Nephron progenitor cell (in vitro differentiated cells): ENCODE data around the gene NDUFS7.

Experiments
- DNase-seq: peaks from one replicate; pipeline ENCODE4 v3.0.0; 2021
- H3K27ac Mint-ChIP-seq: 2 replicates; pipeline ENCODE4 v1.8.0; 2021; ENCODE audit warnings: mild to moderate bottlenecking, moderate library complexity, mixed read lengths
- H3K27me3 Mint-ChIP-seq: 2 replicates; pipeline ENCODE4 v1.8.0; 2021; ENCODE audit warnings: mild to moderate bottlenecking, low read depth, mixed read lengths; ENCODE audit not compliant: poor library complexity
- H3K36me3 Mint-ChIP-seq: 2 replicates; pipeline ENCODE4 v1.8.0; 2021; ENCODE audit warnings: low read depth, mixed read lengths
- H3K4me1 Mint-ChIP-seq: 2 replicates; pipeline ENCODE4 v1.8.0; 2021; ENCODE audit warnings: mixed read lengths
- H3K4me3 Mint-ChIP-seq: 2 replicates; pipeline ENCODE4 v1.8.0; 2021; ENCODE audit warnings: mild to moderate bottlenecking, moderate library complexity, mixed read lengths
- H3K9me3 Mint-ChIP-seq: 2 replicates; pipeline ENCODE4 v1.8.0; 2021; ENCODE audit warnings: mild to moderate bottlenecking, moderate library complexity, mixed read lengths
- TF ChIP-seq, protein P1 (sequence below): fragments of 200-600 bp; sonication (generic); IDR thresholded peaks from 2 replicates; pipeline ENCODE4 v1.5.0; 2021; ENCODE audit warnings: antibody characterized with exemption

The NDUFS7 gene

DNA sequence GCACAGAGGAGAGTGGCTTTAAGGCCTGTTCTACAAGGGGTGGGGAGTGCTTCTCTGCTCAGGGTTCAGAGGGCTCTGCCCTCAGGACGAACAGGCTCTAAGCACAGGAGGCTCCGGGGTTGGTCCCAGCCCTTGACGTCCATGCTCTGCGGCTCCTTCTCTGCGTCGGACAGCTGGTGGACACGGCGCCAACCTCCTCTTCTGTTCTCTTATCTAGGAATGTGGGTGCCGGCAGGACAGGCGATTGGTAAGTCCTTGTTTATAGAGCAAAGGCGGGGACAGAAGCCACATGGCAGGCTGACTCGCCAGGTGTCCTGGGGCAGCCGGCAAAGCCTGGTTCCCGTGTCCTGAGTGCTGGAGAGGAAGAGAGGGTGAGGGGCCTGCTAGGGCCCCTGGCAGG, 46.0 kb downstream of the NDUFS7 start:
- H3K27ac Mint-ChIP-seq, result no peak overlapping the region
- no peak for DNase-seq
- TF ChIP-seq, protein P1, sequence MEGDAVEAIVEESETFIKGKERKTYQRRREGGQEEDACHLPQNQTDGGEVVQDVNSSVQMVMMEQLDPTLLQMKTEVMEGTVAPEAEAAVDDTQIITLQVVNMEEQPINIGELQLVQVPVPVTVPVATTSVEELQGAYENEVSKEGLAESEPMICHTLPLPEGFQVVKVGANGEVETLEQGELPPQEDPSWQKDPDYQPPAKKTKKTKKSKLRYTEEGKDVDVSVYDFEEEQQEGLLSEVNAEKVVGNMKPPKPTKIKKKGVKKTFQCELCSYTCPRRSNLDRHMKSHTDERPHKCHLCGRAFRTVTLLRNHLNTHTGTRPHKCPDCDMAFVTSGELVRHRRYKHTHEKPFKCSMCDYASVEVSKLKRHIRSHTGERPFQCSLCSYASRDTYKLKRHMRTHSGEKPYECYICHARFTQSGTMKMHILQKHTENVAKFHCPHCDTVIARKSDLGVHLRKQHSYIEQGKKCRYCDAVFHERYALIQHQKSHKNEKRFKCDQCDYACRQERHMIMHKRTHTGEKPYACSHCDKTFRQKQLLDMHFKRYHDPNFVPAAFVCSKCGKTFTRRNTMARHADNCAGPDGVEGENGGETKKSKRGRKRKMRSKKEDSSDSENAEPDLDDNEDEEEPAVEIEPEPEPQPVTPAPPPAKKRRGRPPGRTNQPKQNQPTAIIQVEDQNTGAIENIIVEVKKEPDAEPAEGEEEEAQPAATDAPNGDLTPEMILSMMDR, result no peak
- no peak overlapping the region for H3K4me3 Mint-ChIP-seq
- H3K4me1 Mint-ChIP-seq, result peaks cover 28% of the 10 kb centered on the region
- H3K36me3 Mint-ChIP-seq, result peaks cover 9% of the 10 kb centered on the region
- no peaks in the 10 kb centered on the region for H3K27me3 Mint-ChIP-seq
- no peaks in the 10 kb centered on the region for H3K9me3 Mint-ChIP-seq

DNA sequence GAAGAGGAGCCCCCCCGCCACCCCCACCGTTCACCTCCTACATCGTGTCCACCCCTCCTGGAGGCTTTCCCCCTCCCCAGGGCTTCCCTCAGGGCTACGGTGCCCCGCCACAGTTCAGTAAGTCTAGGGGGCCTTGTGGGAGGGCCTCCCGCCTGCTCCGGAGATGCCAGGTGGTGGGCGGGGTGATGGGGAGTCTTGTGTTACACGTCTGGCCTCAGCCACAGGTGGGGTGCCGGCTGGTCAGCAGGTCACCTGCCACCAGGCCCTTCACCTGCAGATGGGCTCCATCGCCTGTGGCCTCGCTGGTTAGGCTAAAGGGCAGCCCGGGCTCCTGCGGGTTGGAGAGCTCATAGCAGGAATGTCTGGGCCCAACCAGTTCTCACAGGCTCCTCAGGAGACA, 46.5 kb downstream of the NDUFS7 start:
- Mint-ChIP-seq H3K4me1 (peaks cover 25% of the 10 kb centered on the region), H3K9me3 (no peaks in the 10 kb centered on the region), H3K27ac (no peak overlapping the region), H3K36me3 (peaks cover 12% of the 10 kb centered on the region), H3K4me3 (no peak overlapping the region), H3K27me3 (peaks cover under 1% of the 10 kb centered on the region)
- DNase-seq, result no peak
- TF ChIP-seq, protein P1, result no peak

DNA sequence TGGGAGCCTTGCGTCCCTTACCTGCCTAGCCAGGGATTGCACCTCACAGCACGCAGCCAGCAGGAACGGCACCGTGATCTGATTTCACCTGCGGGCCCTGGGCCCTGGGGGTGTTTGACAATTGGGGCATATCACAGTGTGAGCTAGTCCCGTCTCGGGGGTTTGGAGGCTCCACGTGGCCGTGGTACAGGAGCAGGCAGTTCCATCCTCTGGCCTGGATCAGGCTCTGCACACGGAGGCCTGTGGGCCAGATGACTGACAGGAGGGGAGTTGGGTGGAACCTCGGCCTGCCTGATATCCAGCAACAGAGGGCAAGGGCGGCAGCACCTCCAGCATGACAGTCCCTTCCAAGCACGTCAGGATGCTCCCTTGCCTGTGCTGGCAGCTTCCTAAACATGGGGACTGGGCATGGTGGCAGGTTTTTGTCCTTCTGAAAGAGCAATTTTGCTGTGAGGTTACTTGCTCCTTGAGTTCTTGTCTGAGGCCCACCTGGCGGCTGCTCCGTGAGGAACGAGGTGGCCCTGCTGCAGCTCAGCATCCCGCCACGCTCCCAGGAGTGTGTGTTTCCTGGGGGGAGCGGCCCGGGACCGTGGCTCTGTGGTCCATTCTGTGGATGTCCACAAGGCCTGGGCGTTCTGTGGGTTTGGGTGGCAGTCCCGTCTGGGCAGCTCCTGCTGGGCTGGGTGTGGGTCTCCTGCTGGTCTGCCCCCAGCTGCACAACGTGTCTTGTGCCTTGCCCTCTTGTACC, 48.2 kb downstream of the NDUFS7 start:
- Mint-ChIP-seq H3K36me3 (peaks cover 14% of the 10 kb centered on the region), H3K4me3 (no peak overlapping the region), H3K27me3 (peaks cover 2% of the 10 kb centered on the region), H3K4me1 (peaks cover 18% of the 10 kb centered on the region), H3K27ac (no peak overlapping the region), H3K9me3 (no peaks in the 10 kb centered on the region)
- DNase-seq, result no peak
- TF ChIP-seq, protein P1, result no peak

DNA sequence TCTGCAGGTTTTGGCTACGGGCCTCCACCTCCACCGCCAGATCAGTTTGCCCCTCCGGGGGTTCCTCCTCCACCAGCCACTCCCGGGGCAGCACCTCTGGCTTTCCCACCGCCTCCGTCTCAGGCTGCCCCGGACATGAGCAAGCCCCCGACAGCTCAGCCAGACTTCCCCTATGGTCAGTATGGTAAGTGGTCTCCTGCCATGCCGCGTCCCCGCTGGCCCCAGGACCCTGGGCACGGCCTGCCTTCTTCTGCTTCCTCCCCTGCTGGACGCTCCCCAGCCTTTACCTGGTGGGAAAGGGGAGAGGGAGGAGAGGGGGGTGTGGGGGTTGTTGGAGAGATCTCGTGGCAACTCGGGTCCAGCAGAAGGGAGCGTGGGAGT, 48.8 kb downstream of the NDUFS7 start:
- TF ChIP-seq, protein P1, result no peak
- H3K4me3 Mint-ChIP-seq, result no peak overlapping the region
- peaks cover 17% of the 10 kb centered on the region for H3K4me1 Mint-ChIP-seq
- DNase-seq, result no peak
- peaks cover 14% of the 10 kb centered on the region for H3K36me3 Mint-ChIP-seq
- no peak overlapping the region for H3K27ac Mint-ChIP-seq
- peaks cover 2% of the 10 kb centered on the region for H3K27me3 Mint-ChIP-seq
- H3K9me3 Mint-ChIP-seq, result no peaks in the 10 kb centered on the region

DNA sequence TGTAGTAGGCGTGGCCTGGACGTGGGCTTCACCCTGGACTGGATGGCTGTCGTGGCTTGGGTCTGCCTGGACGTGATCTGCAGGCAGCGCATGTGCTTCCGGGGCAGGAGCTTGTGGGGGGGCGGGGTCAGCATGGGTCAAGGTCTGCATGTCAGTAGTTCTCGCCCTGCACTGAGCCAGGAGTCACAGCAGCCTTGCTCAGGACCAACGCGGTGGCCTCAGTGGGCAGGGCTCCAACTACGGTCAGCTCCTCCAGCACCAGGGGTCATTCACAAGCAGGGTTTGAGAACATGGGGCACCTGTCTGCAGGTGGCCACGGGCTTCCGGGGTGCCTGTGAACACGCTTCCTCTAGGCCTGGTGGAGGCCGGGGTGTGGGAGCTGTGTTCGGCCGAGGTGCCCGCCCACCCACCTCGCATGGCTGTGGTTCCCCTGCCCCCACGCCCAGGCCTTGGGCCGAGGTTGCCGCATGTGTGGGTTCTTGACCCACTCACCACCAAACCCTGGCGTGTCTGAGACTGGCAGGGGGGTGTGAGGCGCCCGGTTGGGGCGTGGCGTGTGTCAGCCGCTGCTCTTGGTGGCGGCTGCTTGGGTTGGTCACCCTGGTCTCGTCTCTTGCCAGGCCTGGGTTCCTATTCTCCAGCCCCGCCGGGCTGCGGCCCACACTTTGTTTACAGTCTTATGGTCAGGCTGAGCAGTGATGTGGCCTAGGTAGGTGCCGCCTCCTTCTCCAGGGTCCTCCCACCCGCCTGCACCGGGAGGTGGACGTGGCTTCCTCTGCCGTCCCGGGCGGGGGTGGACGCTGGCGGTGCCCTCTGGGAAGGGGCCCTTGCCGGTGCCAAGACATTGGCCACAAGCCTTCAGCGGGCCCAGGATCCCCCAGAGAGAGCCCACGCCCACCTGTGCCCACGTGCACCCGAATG, 49.7 kb downstream of the NDUFS7 start:
- H3K9me3 Mint-ChIP-seq, result no peaks in the 10 kb centered on the region
- peaks cover 9% of the 10 kb centered on the region for H3K36me3 Mint-ChIP-seq
- DNase-seq, result no peak
- H3K27ac Mint-ChIP-seq, result no peak overlapping the region
- H3K27me3 Mint-ChIP-seq, result peaks cover 2% of the 10 kb centered on the region
- H3K4me1 Mint-ChIP-seq, result peaks cover 17% of the 10 kb centered on the region
- TF ChIP-seq, protein P1, result no peak
- H3K4me3 Mint-ChIP-seq, result no peak overlapping the region
